HG03460 (cell line): Measurements from ENCODE around the gene KCNG2.

ENCODE experiments used
- ATAC-seq: cut with Tn5 transposase; IDR thresholded peaks from one replicate; pipeline ENCODE4 v1.9.1; 2021; ENCODE audit not compliant: unreplicated experiment

KCNG2 gene

DNA sequence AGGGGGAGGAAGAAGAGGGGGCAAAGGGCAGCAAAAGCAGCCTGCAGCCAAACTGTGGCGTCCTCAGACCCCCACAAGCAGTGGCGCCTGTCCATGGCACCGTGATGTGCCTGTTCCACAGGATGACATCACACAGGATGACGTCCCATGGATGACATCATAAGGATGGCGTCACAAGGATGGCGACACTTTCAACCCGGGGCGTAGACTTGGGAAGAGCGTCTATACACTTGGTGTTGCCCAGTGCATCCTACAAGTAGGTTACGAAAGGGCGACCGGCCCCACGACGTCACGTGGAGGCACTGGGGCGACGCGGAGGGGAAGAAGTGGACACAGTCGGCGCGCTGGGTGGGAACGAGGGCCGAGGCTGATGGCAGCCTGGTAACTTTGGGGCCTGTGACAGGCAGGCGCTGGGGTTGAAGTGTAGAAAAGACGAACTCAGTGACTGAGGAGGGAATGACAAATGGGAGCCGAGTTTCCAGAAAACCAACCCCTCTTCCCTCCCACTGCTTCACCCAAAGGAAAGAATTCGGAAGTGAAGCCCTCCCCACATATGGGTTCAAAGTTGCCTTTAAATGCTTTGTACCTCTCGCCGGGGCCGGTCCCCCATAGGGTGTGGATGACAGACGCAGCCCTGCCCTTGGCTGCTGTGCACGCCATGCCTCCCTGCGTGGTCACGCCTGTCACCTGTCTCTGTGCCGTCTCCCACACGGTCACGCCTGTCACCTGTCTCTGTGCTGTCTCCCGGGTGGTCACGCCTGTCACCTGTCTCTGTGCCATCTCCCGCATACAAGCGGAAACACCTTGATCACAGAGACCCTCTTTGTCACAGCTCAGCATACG is 13.4 kb upstream of the KCNG2 start:
- ATAC-seq: no peak

DNA sequence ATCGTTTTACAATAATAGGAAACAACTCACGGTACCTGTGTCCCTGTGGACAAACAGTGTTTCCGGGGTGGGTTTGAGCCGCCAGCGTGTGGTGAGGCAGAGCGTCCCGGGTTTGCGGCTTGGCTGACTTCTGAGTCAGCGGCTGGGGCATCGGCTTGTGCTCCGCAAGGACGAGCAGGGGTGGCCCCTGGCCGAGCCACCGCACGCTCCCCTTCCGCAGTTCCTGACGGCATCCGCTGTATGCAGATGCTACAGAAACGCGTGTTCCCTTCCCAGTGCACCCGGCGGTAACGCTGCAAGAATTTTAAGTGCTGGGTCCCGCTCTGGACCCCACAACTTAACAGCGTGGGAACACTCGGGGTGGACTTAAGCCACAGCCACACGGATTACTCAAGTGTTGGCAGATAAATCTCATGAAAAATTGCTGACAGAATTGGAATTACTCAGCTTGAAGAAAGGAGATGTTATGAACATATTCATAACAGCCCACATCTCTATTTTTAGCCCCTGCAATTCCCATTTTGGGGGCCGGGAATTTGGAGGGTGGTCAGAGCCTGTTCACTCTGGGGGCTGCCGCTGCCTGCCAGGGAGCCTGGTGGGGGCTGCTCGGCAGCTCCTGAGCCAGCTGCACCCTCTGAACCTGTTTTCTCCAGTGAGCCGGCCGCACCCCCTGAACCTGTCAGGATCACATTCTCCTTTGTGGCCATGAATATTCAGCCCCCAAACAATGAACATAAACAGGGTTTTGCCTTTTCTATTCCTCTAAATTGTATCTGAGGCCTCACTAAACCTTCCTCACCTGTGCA is 12.6 kb upstream of the KCNG2 start:
- ATAC-seq: no peak

DNA sequence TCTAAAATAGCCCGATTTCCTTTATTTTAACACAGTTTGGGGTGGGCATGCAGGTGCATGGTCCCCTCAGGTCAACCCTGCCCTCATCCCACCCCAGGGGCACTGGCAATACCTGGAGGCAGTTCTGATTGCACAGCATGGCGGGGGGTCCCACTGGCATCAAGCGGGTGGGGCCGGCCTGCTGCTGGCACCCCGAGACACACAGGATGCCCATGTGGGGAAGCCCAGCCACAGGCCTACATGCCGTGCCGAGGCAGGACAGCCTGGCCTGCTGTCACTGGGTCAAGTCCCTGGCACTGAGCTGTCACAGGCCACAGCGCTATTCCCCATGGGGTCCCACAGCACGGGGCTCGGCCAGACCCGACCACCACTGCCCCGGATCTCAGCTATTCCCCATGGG is 11.9 kb upstream of the KCNG2 start:
- ATAC-seq: no peak

DNA sequence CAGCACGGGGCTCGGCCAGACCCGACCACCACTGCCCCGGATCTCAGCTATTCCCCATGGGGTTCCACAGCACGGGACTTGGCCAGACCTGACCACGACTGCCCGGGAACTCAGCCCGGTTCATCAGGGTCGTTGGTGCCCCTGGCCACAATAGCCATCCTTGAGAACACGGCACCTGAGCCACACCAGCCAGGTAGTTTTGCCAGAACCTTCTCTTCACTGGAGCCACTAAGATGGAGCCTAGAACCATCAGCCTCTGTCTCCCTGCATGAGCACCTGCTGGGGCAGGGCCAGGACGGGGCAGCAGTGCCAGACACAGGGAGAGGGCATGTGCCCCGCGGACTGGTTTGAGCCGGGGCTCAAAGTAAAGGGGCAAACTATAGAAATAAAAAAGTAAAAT is 11.4 kb upstream of the KCNG2 start:
- no peak for ATAC-seq

DNA sequence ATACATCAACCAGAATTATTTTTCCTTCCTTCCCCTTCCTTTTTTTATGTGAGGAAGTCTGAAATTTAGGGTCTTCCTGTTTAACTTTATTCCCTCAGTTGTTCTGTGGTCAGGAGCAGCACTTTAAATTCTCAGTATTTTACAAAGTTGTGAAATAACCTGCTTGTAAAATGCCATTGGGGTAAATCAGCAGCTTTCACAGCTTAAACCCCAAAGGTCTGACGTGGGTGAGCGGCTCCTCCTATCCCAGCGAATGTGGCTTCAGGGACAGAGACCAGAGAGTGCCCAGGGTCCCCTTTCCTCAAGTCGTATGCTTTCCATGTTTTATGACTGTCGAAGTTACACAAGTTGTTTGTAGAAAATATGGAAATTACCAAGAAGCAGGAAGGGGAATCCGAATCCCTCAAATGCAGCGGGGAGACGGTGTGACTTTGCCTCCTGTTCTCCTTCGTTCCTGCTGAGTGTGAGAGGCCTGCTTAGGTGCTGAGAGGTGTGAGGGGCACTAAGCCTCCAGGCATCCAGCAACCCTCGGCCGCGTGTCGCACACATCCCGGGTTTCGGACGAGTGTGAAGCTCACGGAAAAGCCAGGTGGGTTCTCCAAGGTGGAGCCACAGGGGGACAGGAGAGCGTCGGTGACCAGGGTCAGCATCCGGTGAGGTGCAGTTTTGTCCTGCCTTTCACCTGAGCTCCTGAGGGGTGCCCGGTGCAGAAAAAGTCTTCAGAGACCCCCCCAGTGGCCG is 10.8 kb upstream of the KCNG2 start:
- ATAC-seq: no peak

DNA sequence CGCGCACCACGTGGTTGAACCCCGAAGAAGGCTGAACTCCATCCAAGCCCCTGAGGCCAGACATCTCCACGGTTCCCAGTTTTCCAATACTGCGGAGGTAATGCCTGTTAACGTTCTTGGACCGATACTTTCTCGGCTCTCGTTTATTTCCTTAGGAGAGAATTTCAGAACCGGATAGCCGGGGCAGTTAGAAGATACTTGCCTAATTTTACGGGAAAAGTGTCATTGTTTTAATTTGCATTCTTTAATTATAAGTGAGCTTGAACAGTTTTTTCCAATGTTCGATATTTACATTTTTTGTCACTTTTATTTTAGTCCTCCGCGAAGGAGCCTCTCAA is 10.2 kb upstream of the KCNG2 start:
- ATAC-seq: no peak

- no peak for ATAC-seq
Observed at GRCh38 chr18:79787865-79788733, 9.6 kb upstream of the KCNG2 start.

DNA sequence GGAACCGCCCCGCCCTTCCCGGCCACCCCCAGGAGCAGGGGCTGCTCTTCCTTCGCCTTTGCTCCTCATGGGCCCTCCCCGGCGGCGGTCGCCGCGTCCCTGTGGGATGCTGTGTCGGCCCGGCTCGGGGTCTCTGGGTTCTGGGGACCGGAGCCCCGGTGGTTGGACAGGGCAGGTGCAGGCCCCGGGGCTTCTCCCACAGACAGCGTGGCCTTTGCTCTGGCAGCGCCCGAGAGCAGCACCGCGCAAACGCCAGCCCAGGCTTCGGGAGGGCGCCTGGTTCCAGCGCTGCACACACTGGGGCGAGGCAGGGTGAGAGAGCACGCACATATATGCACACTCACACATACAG is 9.0 kb upstream of the KCNG2 start:
- no peak for ATAC-seq

DNA sequence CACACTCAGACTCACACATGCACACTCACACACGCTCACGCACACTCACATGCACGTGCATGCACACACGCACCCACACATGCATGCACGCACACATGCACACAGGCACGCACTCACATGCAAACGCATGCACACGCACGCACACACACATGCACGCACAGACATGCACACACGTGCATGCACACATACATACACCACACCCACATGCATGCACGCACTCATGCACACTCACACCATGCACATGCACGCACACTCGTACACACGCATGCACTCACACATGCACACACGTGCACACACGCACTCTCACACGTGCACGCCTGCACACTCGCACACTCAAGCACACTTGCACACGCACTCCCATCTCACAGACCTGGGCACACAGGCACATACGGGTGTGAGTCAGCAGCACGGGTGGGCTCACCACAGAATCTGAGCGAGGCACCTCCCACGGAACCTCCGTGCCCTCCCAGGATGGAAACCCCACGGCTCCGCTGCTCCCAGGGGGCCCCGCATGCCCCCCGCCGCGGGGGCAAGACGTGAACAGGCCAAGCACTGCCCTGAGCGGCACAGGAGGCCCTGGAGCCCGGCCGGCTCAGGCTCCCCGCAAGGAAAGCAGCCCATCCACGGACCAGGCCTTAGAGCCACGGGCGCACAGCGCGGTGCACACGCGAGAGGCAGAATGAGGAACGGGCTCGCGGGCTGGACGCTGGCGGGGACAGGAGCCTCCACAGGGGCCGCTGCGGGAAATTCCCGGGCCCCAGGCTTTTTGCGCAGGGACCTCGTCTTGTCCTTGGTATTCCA is 8.4 kb upstream of the KCNG2 start:
- no peak for ATAC-seq

DNA sequence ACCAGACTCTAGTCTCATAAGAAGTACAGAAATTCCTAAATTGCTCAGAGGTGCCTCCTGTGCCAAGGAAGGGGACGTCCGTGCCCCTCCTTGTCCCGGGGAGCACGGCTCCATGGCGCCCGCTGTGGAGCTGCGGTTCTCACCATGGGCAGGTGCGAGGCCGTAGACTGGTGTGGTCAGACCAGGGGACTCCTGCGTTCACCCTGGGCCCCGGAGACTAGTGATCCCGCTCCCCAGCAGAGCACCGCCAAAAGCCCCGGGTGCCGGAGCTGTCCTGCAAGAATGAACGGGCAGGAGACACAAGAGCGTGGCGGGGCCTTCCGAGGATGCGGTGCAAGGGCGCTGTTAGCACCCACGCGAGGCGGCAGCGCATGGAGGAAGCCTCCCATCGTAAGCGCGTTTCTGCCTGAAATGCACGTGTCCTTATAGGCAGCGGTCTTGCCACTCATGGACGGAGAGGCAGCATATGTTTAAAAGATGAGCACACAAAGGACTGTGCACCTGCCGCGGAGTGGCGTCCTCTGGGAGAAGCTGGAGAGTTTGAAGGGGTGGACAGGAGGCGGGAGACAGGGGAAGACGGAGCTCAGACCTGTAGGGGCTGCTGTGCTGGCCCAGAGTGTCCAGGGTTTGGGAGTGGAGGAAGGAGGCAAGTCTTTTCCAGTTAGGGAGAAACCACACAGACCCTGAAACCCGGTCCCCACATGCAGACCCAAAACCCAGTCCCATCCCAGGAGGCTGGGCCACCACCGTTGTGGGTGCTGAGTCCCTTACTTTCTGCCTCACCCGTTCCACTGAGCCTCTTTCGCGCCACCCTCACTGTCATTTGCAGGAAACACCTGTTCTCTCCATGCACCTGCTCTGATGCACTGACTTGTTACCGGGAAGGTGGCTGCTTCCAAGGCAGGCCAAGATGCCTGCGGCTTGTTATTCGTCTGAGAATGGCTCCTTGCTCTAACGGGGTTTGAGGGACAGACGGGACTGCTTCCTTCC is 7.5 kb upstream of the KCNG2 start:
- ATAC-seq: no peak

GRCh38 chr18:79790996-79791972 is 6.5 kb upstream of the KCNG2 start:
- no peak for ATAC-seq

DNA sequence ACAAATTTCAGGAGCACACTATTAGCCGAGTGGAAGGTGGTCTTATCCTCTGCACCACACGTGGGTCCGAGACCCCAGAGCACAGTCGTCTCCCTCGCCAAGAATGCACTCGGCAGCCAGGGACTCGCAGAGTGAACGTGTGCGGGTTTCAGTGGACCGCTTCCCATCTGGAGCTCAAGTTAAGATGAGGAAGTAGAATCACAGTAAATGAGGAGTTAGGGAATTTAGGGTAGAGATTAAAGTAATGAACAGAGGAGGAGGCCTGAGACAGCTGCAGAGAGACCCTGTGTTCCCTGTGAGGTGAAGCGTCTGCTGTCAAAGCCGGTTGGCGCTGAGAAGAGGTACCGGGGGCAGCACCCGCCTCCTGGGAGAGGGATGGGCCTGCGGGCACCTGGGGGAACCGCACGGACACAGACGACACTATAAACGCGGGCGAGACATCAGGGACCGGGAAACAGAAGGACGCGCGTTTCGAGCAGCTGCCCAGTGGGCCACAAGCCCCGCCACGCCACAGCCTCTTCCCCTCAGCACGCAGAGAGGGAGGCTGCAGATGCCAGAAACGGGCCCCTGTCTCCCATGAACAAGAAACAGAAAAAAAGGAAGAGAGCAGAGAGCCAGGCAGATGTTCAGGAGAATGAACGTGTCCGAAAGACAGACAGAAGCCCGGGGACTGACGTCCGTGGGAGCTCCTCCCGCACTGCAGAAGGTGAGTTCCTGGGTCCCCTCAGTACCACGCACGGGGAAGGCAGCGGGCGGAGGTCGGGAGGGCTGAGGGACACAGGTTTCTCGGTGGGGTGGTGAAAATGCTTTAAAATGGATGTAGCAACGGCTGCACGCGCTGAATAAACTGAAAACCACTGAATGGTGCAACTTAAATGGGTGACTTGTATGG is 5.4 kb upstream of the KCNG2 start:
- ATAC-seq: no peak

DNA sequence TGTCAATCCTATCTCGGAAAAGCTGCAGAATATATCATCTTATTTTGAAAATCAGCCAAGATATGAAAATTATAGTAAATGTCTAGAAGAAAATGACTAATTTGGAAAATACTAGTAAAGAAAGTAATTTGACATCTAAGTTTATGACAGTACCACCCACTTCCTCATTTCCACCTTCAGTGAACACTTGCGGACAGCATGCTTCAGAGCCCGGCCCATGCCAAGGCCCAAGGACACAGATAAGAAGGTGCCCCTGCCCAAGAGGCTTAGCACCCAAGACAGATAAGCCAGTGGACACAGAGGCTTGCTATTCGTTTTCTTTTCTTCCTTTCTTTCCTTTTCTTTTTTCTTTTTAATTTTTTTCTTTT is 4.8 kb upstream of the KCNG2 start:
- ATAC-seq: no peak

DNA sequence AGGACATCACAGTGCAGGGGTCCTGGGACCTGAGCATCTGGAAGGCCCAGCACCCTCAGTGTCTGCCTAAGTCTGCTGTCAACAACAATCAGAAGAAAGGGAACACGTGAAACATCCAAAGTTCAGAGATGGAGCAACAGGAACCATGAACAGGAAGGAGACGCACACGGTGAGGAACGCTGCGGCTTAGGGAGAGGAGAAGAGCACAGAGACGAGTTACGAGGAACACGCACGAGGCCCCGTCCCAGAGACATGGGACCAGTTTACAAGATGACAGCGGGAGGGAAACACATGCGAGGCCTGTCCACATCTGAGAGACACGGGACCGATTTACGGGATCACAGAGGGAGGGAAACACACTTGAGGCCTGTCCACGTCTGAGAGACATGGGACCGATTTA is 2.9 kb upstream of the KCNG2 start:
- no peak for ATAC-seq

- no peak for ATAC-seq
Observed at GRCh38 chr18:79795446-79795845, 2.3 kb upstream of the KCNG2 start.

DNA sequence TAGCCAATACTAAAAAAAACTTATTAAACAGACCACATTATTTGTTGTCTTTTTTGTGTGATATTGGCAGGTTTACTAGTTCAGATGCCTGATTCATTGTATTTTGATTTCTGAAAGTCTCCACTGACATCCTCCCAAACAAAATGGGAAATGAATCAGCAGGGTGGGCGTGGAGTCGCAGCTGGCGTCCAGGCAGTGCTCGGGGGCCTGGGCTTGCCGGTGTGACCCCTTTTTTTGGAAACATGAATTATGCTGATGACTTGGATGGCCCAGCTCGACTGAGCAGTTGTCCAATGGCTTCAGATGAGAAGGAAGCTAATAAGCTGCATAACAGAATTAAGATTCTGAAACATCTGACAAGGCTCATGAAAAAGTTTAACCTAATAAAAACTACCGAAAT is 1.7 kb upstream of the KCNG2 start:
- ATAC-seq: no peak
